Astrocyte of the spinal cord (primary cell): ENCODE results near the gene NHEJ1.

Experiments
- DNase-seq: peaks from one replicate; pipeline ENCODE4 v3.0.0; 2011; ENCODE audit warnings: low read depth, low spot score
- H3K4me3 ChIP-seq: 2 replicates; pipeline ENCODE4 v1.5.1; 2011; ENCODE audit warnings: low read depth, mild to moderate bottlenecking, low read length, moderate library complexity
- in situ Hi-C: cut with HindIII; loops from 2 replicates; pipeline ENCODE4 v1.10.0; 2017; ENCODE audit warnings: low sequenced_read_pairs
- TF ChIP-seq, protein P1 (sequence below): IDR thresholded peaks from 2 replicates; pipeline ENCODE4 v1.5.1; 2012; ENCODE audit warnings: low read depth, mild to moderate bottlenecking, low read length, inconsistent platforms

The NHEJ1 gene

DNA sequence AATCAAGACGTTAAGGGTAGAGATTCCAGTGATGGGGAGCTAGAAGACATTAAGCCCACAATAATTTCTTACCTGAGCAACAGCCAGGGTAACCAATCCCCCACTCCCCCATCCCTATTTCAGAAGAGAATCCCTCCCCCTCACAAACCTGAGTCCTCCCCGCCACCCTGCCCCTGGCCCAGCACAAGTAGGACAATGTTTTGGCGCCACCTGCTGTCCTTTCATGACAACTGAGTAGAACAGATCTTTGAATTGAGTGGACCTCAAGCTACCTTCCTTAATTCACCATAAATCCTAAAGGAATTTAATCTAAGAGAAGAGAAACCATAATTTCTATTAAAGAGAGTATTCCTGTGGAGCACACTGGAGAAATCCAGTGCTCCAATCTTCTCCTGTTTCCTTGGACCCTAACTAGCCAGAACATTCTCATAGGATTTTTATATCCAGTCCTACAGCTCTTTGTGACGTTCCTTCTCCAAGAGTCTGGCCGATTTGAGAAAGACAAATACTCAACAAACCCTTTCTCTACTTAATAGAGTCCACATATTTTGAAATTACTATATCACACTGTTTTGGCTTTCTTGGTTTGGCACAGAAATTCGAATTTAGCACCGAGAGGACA lies 41.1 kb downstream of the NHEJ1 start:
- no peak overlapping the region for H3K4me3 ChIP-seq
- TF ChIP-seq, protein P1, sequence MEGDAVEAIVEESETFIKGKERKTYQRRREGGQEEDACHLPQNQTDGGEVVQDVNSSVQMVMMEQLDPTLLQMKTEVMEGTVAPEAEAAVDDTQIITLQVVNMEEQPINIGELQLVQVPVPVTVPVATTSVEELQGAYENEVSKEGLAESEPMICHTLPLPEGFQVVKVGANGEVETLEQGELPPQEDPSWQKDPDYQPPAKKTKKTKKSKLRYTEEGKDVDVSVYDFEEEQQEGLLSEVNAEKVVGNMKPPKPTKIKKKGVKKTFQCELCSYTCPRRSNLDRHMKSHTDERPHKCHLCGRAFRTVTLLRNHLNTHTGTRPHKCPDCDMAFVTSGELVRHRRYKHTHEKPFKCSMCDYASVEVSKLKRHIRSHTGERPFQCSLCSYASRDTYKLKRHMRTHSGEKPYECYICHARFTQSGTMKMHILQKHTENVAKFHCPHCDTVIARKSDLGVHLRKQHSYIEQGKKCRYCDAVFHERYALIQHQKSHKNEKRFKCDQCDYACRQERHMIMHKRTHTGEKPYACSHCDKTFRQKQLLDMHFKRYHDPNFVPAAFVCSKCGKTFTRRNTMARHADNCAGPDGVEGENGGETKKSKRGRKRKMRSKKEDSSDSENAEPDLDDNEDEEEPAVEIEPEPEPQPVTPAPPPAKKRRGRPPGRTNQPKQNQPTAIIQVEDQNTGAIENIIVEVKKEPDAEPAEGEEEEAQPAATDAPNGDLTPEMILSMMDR: peak; percentile 71
- in situ Hi-C loops: no loop called here

GRCh38 chr2:219118504-219118903 lies 42.1 kb downstream of the NHEJ1 start:
- in situ Hi-C loops: no loop called here
- TF ChIP-seq, protein P1: no peak
- DNase-seq: no peak
- H3K4me3 ChIP-seq: no peak overlapping the region

More for the DNA sequence above, 41.1 kb downstream of the NHEJ1 start:
- peak; percentile 60 for DNase-seq

DNA sequence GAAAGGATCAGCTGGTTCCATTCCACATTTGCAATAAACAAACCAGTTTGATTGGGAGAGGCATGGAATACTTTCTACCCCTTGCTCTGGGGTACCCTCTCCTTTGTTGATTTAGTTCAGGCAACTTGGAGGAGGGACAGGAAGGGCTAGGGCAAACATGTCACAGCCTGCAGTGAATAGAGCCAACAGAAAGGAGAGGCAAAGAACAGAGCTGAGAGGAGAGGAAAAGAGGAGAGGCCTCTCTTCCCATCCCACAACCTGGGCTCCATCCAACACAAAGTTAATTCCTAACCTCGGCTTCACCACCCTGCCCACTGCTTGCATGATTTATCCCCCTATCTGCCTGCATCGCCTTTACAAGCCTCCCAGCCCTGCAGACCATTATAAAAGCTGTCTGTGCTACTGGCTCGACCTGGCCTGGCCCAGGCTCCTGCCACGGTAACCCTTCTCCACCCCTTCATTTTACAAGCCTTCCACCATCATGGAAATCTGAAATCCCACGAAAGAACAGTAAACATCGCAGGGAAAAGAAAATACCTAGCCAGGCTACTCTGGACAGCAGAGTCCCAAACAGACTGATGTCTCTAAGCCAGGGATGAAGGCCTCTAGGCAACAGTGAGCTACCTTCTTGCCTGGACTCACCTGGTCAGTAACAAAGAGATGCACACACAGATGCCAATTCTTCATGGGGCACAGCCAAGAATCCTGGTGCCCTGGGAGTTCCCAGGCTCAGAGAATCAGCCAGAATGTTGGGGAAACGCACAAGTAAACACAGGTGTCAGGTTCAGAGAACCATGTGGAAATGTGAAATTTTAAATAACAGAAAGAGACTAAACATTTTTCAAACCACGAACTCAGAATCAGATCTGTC lies 43.6 kb downstream of the NHEJ1 start:
- no peak overlapping the region for H3K4me3 ChIP-seq
- in situ Hi-C loops: no loop called here
- TF ChIP-seq, protein P1: no peak
- no peak for DNase-seq

- TF ChIP-seq, protein P1: no peak
- in situ Hi-C loops: no loop called here
- H3K4me3 ChIP-seq: no peak overlapping the region
- no peak for DNase-seq
Measured at GRCh38 chr2:219112651-219113338, 47.8 kb downstream of the NHEJ1 start.

DNA sequence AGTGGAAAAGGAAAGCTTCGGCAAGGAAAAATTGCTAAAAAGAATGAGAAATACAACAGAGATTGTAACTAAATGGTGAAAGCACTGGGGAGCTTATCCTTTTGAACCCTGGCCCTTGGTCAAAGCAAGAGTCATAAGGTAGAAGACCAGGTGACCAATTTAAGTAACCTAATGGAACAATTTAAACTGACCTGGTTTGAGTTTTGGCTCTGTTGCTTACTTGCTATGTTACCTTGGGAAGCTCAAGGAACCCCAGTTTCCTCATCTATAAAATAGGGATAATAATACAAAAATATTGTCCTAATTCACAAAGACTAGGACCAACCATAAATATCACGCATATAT lies 48.6 kb downstream of the NHEJ1 start:
- TF ChIP-seq, protein P1: no peak
- DNase-seq: no peak
- H3K4me3 ChIP-seq: no peak overlapping the region
- in situ Hi-C loops: no loop called here

DNA sequence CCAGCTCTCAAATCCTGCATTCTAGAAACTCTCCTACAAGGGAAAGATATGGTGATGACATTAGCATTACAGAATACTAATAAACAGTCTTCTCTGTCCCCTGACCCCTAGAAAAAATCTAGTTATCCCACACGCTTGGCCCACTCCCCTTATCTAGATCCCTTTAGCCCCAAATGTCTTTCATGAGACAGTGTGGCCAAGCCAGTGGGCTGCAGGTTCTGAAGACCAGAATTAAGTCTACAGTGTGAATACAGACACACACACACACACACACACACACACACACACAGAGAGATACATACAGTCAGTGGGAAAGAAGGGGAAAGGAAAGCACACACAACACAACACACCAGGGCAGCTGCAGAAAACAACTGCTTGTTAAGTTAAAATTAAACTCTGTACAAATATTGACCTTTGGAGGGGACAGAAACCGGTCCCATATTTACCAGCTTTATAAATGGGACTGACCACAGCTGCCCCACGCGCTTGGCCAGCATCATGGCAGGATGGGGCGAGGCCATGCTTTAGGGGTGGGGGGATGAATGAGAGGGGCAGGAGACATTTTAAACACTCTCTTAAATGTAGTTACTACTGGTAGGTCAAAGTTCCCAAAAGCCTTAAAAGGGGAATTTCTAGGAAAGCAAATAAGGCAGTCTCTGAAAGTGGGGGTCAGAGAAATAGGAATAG lies 49.1 kb downstream of the NHEJ1 start:
- DNase-seq: no peak
- in situ Hi-C loops: no loop called here
- TF ChIP-seq, protein P1: no peak
- H3K4me3 ChIP-seq: no peak overlapping the region
